ENCODE data around the gene CEMIP. TPM values are rescaled to one million over a fixed set of nuclear protein-coding genes. Genes with fewer than 3 reads are reported as not detected.

CEMIP gene
- total RNA-seq, 1 experiment from 2014 or later = 3.5 TPM

- TF ChIP-seq REST (IDR thresholded peaks at IDR 0.05; ENCODE audit: low read depth) (no peak), JUND (IDR thresholded peaks at IDR 0.05) (no peak)
These were observed 6.2 kb downstream of the CEMIP start (continued) for GRCh38 chr15:80785335-80785734.

- Histone ChIP-seq H3K36me3 (ENCODE audit: control insufficient read depth in 1 of 2, insufficient read depth in 2 of 2, low read length in 2 of 2) (0 out of 4 replicates have a peak, but pooled peaks cover 0 to under 1% of the 10 kb centered on the region in 2 experiments), H4K20me1 (ENCODE audit: insufficient read depth) (no peaks in the 10 kb centered on the region), H3K79me2 (ENCODE audit: insufficient read depth, low read length) (no peaks in the 10 kb centered on the region), H3K27me3 (ENCODE audit: insufficient read depth, low read length) (no peaks in the 10 kb centered on the region), H3K4me3 (replicated peaks in 1 of 2; ENCODE audit: low read depth in 1 of 2, low read length in 2 of 2) (no peak overlapping the region), H2AFZ (ENCODE audit: low read depth, low read length, poor library complexity, severe bottlenecking) (no peak overlapping the region), H3K4me1 (ENCODE audit: control insufficient read depth in 1 of 2, insufficient read depth in 2 of 2, low read length in 2 of 2) (no peaks in the 10 kb centered on the region), H3K4me2 (ENCODE audit: low read length) (no peak overlapping the region), H3K9me3 (ENCODE audit: control insufficient read depth in 1 of 2, insufficient read depth in 1 of 2, low read depth in 1 of 2, low read length in 2 of 2) (no peaks in the 10 kb centered on the region), H3K27ac (ENCODE audit: low read depth, low read length) (no peak overlapping the region), H3K9ac (ENCODE audit: low read length) (no peak overlapping the region), H3K9me2 (ENCODE audit: insufficient read depth) (no peaks in the 10 kb centered on the region)
- DNase-seq (ENCODE audit: low read depth, low spot score) (no peak), ATAC-seq (no peak)
- TF ChIP-seq ELF1 (IDR thresholded peaks at IDR 0.05; ENCODE audit: borderline replicate concordance, low read depth) (no peak), FOSL1 (IDR thresholded peaks at IDR 0.05; ENCODE audit: low read depth) (no peak), SRF (IDR thresholded peaks at IDR 0.05; ENCODE audit: low read depth) (no peak), EZH2 (IDR thresholded peaks at IDR 0.05) (no peak), RAD21 (IDR thresholded peaks at IDR 0.05; ENCODE audit: low read depth) (no peak), ZBTB33 (IDR thresholded peaks at IDR 0.05; ENCODE audit: extremely low read depth, insufficient replicate concordance, low read length) (no peak), ZNF274 (IDR thresholded peaks at IDR 0.05; ENCODE audit: low read depth, low read length) (no peak), EGR1 (IDR thresholded peaks at IDR 0.05; ENCODE audit: low read depth) (no peak), POLR2AphosphoS5 (IDR thresholded peaks at IDR 0.05; ENCODE audit: low read depth, low read length) (no peak), TCF7L2 (IDR thresholded peaks at IDR 0.05; ENCODE audit: borderline replicate concordance, extremely low read depth, insufficient read depth, insufficient read length) (no peak), POLR2A (IDR thresholded peaks at IDR 0.05; ENCODE audit: borderline replicate concordance, extremely low read depth, insufficient read depth, insufficient read length) (no peak), ZFX (IDR thresholded peaks at IDR 0.05) (no peak), JUND (IDR thresholded peaks at IDR 0.05) (no peak), YY1 (IDR thresholded peaks at IDR 0.05; ENCODE audit: extremely low read depth, insufficient replicate concordance, low read depth, low read length) (no peak), SIN3A (IDR thresholded peaks at IDR 0.05; ENCODE audit: low read depth) (no peak), CBX3 (IDR thresholded peaks at IDR 0.05; ENCODE audit: low read depth) (no peak), EZH2phosphoT487 (IDR thresholded peaks at IDR 0.05; ENCODE audit: borderline replicate concordance) (no peak), SP1 (IDR thresholded peaks at IDR 0.05; ENCODE audit: low read depth) (no peak)
- TF ChIP-seq, protein P1, sequence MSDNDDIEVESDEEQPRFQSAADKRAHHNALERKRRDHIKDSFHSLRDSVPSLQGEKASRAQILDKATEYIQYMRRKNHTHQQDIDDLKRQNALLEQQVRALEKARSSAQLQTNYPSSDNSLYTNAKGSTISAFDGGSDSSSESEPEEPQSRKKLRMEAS (IDR thresholded peaks at IDR 0.05) = no peak
- ChIA-PET RAD21 (ENCODE audit: low non-redundant PET in 1 of 2, low total read pairs in 2 of 2, uncharacterized antibody in 2 of 2, unreplicated experiment in 2 of 2) (interaction anchor here in 1 of 2 experiments (0.6 kb wide), 1 partner anchor 13 kb away, joined by 3 read pairs; no protein-coding TSS in a partner anchor), POLR2A (no interaction called here), CTCF (interaction anchor here (1.3 to 3.1 kb wide), 2 partner anchors 9 to 480 kb away, joined by 3 to 15 read pairs; no protein-coding TSS in a partner anchor)
- BruUV-seq (replicated peaks) = no TSS peak
- intact Hi-C loops (cut with micrococcal nuclease) = no loop called here
These were observed 6.7 kb downstream of the CEMIP start for GRCh38 chr15:80785811-80786354.

Measured in HCT116 (cell line).